ENCODE results near the gene BCAS3.
"Not testable (repeated sequence)": the region's sequence is repeated elsewhere in the genome, so short reads cannot be mapped to it uniquely, and the experiment has no call there.

Gene BCAS3

GRCh38 chr17:61017317-61018006 is 339.8 kb downstream of the BCAS3 start:
- DNase-seq, result no peak

- DNase-seq, result no peak
These were observed 341.3 kb downstream of the BCAS3 start for GRCh38 chr17:61018938-61019337.

- DNase-seq, result no peak
These were observed 346.3 kb downstream of the BCAS3 start for GRCh38 chr17:61023996-61024395.

- DNase-seq, result no peak
These were observed 349.2 kb downstream of the BCAS3 start for GRCh38 chr17:61026818-61027217.

- no peak for DNase-seq
These were observed 351.5 kb downstream of the BCAS3 start for GRCh38 chr17:61029181-61029580.

- DNase-seq, result no peak
These were observed 363.0 kb downstream of the BCAS3 start for GRCh38 chr17:61040666-61041065.

GRCh38 chr17:61042348-61042747 is 364.7 kb downstream of the BCAS3 start:
- DNase-seq, result not testable (repeated sequence)

GRCh38 chr17:61047515-61047914 is 369.9 kb downstream of the BCAS3 start:
- DNase-seq, result no peak

- DNase-seq, result no peak
These were observed 370.9 kb downstream of the BCAS3 start for GRCh38 chr17:61048376-61049106.

GRCh38 chr17:61053469-61053868 is 375.8 kb downstream of the BCAS3 start:
- no peak for DNase-seq

- DNase-seq, result no peak
These were observed 376.8 kb downstream of the BCAS3 start for GRCh38 chr17:61054436-61054835.

GRCh38 chr17:61057257-61057656 is 379.6 kb downstream of the BCAS3 start:
- DNase-seq, result no peak

- DNase-seq, result no peak
These were observed 380.4 kb downstream of the BCAS3 start for GRCh38 chr17:61058066-61058465.

- no peak for DNase-seq
These were observed 385.9 kb downstream of the BCAS3 start for GRCh38 chr17:61063528-61063927.

- DNase-seq, result no peak
These were observed 386.7 kb downstream of the BCAS3 start for GRCh38 chr17:61064087-61064951.

GRCh38 chr17:61065263-61065773 is 387.7 kb downstream of the BCAS3 start:
- no peak for DNase-seq

- DNase-seq, result no peak
These were observed 388.4 kb downstream of the BCAS3 start for GRCh38 chr17:61066062-61066461.

- DNase-seq, result no peak
These were observed 393.0 kb downstream of the BCAS3 start for GRCh38 chr17:61070649-61071048.

GRCh38 chr17:61072648-61073047 is 395.0 kb downstream of the BCAS3 start:
- DNase-seq, result no peak

- DNase-seq, result no peak
These were observed 395.5 kb downstream of the BCAS3 start for GRCh38 chr17:61073131-61073530.

- DNase-seq, result no peak
These were observed 396.3 kb downstream of the BCAS3 start for GRCh38 chr17:61073799-61074513.

- no peak for DNase-seq
These were observed 398.3 kb downstream of the BCAS3 start for GRCh38 chr17:61075988-61076387.

GRCh38 chr17:61076621-61077031 is 399.0 kb downstream of the BCAS3 start:
- no peak for DNase-seq

Measured in activated CD4-positive, alpha-beta T cell treated with anti-CD3 and anti-CD28 coated beads for 1 hour (primary cell).